Activated CD8-positive, alpha-beta T cell treated with anti-CD3 and anti-CD28 coated beads for 36 hours (primary cell): ENCODE measurements around the gene SF3A2. TPM values are rescaled to one million over a fixed set of nuclear protein-coding genes. Genes with fewer than 3 reads are reported as not detected.

Source experiments
- ATAC-seq: fragments of 200-7000 bp; cut with Tn5 transposase; one replicate; pipeline ENCODE4 v1.10.0; 2021; ENCODE audit warnings: mild to moderate bottlenecking, moderate library complexity
- CTCF ChIA-PET: fragments of 350-600 bp; sonication (Branson Sonifier 250); formaldehyde crosslinking; loops from one replicate; lab custom pipeline; 2021; ENCODE audit warnings: antibody characterized with exemption; lab: Charles Lee
- POLR2A ChIA-PET: fragments of 350-600 bp; sonication (Branson Sonifier 250); formaldehyde crosslinking; loops from one replicate; lab custom pipeline; 2021; ENCODE audit warnings: antibody characterized with exemption; lab: Charles Lee
- DNase-seq: peaks from one replicate; pipeline ENCODE4 v3.0.0-alpha.2; 2020
- H3K27ac Mint-ChIP-seq: one replicate; pipeline ENCODE4 v1.8.0; 2021; ENCODE audit warnings: mild to moderate bottlenecking, mixed read lengths
- H3K27me3 Mint-ChIP-seq: one replicate; pipeline ENCODE4 v1.8.0; 2021; ENCODE audit warnings: mixed read lengths
- H3K36me3 Mint-ChIP-seq: one replicate; pipeline ENCODE4 v1.8.0; 2021; ENCODE audit warnings: low read depth, mixed read lengths
- H3K4me1 Mint-ChIP-seq: one replicate; pipeline ENCODE4 v1.8.0; 2021; ENCODE audit warnings: low read depth, mixed read lengths
- H3K4me3 Mint-ChIP-seq: one replicate; pipeline ENCODE4 v1.8.0; 2021; ENCODE audit warnings: mild to moderate bottlenecking, moderate library complexity, mixed read lengths
- H3K9me3 Mint-ChIP-seq: one replicate; pipeline ENCODE4 v1.8.0; 2021; ENCODE audit warnings: mixed read lengths
- intact Hi-C: fragments of 100-400 bp; cut with micrococcal nuclease; formaldehyde crosslinking; loops from one replicate; pipeline ENCODE4 v1.10.0; 2022
- total RNA-seq, 2 experiments: library from RNA; stranded (reverse); gene quantifications; one replicate each; pipeline ENCODE4 v1.2.3, GENCODE V29; 2021
- TF ChIP-seq, protein P1 (sequence below): fragments of 200-600 bp; IDR thresholded peaks from one replicate; pipeline ENCODE4 v1.8.0; 2022; ENCODE audit warnings: antibody characterized with exemption, mild to moderate bottlenecking

The SF3A2 gene
- total RNA-seq, 2 experiments from 2014 or later, result 157 to 163 TPM

DNA sequence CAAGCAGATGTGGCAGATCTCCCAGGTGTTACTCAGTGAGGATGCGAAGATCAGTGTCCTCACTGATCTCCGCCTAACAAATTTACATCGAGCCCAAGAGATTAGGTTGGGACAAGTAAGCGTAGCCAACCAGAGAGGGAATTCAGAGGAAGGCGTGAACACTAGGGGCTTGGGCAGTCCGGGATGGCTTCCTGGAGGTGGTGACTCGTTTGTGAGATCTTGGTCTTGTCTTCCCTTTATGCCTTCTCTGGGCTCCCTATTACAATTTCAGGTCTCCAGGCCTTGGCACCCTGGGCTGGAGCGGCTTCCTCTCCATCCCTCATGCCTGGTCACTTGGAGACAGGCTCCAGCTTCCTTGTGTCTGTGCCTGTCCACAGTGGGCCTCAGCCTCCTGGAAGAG is 6.2 kb downstream of the SF3A2 start:
- DNase-seq, result no peak
- TF ChIP-seq, protein P1, sequence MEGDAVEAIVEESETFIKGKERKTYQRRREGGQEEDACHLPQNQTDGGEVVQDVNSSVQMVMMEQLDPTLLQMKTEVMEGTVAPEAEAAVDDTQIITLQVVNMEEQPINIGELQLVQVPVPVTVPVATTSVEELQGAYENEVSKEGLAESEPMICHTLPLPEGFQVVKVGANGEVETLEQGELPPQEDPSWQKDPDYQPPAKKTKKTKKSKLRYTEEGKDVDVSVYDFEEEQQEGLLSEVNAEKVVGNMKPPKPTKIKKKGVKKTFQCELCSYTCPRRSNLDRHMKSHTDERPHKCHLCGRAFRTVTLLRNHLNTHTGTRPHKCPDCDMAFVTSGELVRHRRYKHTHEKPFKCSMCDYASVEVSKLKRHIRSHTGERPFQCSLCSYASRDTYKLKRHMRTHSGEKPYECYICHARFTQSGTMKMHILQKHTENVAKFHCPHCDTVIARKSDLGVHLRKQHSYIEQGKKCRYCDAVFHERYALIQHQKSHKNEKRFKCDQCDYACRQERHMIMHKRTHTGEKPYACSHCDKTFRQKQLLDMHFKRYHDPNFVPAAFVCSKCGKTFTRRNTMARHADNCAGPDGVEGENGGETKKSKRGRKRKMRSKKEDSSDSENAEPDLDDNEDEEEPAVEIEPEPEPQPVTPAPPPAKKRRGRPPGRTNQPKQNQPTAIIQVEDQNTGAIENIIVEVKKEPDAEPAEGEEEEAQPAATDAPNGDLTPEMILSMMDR, result no peak
- no peaks in the 10 kb centered on the region for H3K27me3 Mint-ChIP-seq
- peaks cover 46% of the 10 kb centered on the region for H3K4me1 Mint-ChIP-seq
- no peak overlapping the region for H3K4me3 Mint-ChIP-seq
- H3K9me3 Mint-ChIP-seq, result no peaks in the 10 kb centered on the region
- peaks cover 56% of the 10 kb centered on the region for H3K36me3 Mint-ChIP-seq
- H3K27ac Mint-ChIP-seq, result no peak overlapping the region
- CTCF ChIA-PET, result interaction anchor here (0.7 to 1.3 kb wide), 2 partner anchors 16 to 19 kb away, joined by 4 read pairs; no protein-coding TSS in a partner anchor
- no peak for ATAC-seq
- intact Hi-C loops, result no loop called here
- POLR2A ChIA-PET, result interaction anchor here (0.9 to 10.4 kb wide), 3 partner anchors 13 to 142 kb away, joined by 3 to 202 read pairs (median 6); partner anchors contain the start of genes AMH and JSRP1

DNA sequence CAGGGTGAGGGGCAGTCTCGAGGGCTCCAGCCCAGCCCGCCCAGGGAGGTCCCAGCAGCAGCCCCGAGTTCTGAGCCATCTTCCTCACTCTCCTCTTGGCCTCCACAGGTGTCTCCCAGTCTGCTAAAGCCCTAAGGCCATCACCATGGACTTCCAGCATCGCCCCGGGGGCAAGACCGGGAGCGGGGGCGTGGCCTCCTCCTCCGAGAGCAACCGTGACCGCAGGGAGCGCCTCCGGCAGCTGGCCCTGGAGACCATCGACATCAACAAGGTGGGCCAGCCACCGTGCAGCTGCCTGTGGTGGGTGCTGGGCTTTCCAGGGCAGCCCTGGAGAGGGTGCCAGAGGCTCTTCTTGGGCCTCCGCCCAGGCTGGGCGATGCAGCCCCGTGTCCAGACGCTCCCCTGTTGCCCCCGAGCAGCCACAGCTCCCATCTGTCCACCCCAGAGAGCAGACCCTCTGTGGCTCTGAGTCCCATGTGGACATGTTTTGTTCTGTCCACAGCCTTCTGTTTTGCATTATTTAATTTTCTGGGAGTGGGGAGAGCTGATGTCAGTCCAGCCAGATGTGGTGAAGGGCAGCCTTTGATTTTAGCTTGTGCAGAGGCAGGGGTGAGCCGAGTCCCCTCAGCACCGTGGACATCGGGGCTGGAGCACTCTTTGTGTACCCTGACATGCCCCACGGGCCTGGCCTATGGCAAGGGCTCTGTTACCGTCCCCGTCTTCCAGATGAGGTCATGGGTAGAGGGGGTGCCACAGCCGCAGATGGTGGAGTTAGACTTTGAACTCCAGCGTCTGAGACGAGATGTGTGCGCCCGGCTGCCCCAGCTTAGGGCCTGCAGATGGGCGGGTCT is 6.9 kb downstream of the SF3A2 start:
- Mint-ChIP-seq H3K36me3 (peaks cover 49% of the 10 kb centered on the region), H3K9me3 (no peaks in the 10 kb centered on the region), H3K4me3 (no peak overlapping the region), H3K27me3 (no peaks in the 10 kb centered on the region), H3K27ac (no peak overlapping the region), H3K4me1 (peaks cover 39% of the 10 kb centered on the region)
- DNase-seq, result no peak
- TF ChIP-seq, protein P1, result no peak
- ChIA-PET CTCF (interaction anchor here (0.5 to 1.3 kb wide), 2 partner anchors 18 to 80 kb away, joined by 3 to 4 read pairs; no protein-coding TSS in a partner anchor), POLR2A (interaction anchor here (0.9 to 10.4 kb wide), 3 partner anchors 12 to 141 kb away, joined by 3 to 202 read pairs (median 6); partner anchors contain the start of genes AMH and JSRP1)
- ATAC-seq, result no peak
- intact Hi-C loops, result no loop called here

DNA sequence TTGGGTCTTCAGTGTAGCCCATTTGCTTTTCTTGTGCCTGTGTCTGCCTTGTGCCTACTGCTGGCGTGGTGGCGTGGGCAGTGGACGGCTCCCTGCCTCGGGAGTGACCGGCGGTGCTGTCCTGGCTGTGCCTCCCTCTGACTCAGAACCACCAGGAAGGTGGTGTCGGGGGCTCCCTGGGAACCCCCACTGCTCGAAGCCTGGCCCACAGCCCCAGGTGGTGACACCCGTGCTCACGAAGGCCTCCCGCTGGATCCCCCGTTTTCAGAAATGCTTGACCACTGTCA is 7.4 kb downstream of the SF3A2 start:
- Mint-ChIP-seq H3K4me1 (peaks cover 34% of the 10 kb centered on the region), H3K27me3 (no peaks in the 10 kb centered on the region), H3K4me3 (no peak overlapping the region), H3K27ac (no peak overlapping the region), H3K9me3 (no peaks in the 10 kb centered on the region), H3K36me3 (peaks cover 44% of the 10 kb centered on the region)
- no peak for DNase-seq
- ChIA-PET CTCF (no interaction called here), POLR2A (interaction anchor here (1.3 to 10.4 kb wide), 2 partner anchors 12 to 26 kb away, joined by 6 to 202 read pairs; partner anchors contain the start of genes AMH and JSRP1)
- intact Hi-C loops, result no loop called here
- ATAC-seq, result no peak
- TF ChIP-seq, protein P1, result no peak

DNA sequence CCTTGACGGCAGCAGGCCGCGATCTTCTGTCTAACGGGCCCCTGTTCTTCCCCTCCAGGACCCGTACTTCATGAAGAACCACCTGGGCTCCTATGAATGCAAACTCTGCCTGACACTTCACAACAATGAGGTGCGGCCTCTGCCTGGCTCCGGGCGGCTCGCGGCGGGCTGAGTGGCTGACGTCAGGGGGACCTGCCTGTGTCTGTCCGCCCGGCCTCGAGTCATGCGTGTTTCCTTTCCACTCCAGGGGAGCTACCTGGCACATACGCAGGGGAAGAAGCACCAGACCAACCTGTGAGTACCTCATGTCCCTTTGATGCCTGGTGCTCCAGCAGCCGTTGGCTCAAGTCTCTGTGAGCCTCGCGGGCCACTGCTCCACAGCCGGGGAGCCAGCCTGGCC is 7.9 kb downstream of the SF3A2 start:
- no peak overlapping the region for H3K4me3 Mint-ChIP-seq
- no peak for DNase-seq
- no peak overlapping the region for H3K27ac Mint-ChIP-seq
- no peaks in the 10 kb centered on the region for H3K9me3 Mint-ChIP-seq
- intact Hi-C loops, result no loop called here
- POLR2A ChIA-PET, result interaction anchor here (1.9 to 10.4 kb wide), 2 partner anchors 11 to 25 kb away, joined by 6 to 202 read pairs; partner anchors contain the start of genes AMH and JSRP1
- TF ChIP-seq, protein P1, result no peak
- CTCF ChIA-PET, result no interaction called here
- H3K36me3 Mint-ChIP-seq, result peaks cover 40% of the 10 kb centered on the region
- H3K27me3 Mint-ChIP-seq, result no peaks in the 10 kb centered on the region
- no peak for ATAC-seq
- H3K4me1 Mint-ChIP-seq, result peaks cover 31% of the 10 kb centered on the region

DNA sequence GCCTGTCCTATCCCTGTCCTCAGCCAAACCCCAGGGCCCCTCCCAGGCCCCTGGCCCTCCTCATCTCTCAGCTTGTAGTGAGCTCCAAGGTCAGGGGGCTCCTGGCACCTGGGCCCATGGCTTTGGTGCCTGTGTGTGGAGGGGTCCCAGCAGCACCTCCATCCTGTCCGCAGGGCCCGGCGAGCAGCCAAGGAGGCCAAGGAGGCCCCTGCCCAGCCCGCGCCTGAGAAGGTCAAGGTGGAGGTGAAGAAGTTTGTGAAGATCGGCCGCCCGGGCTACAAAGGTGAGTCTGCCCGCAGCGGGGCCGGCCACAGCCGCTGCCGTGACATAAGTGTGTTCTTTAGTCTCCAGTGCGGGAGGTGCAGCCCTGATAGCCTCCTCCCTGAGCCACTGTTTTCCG is 8.6 kb downstream of the SF3A2 start:
- intact Hi-C loops, result no loop called here
- no peak overlapping the region for H3K27ac Mint-ChIP-seq
- TF ChIP-seq, protein P1, result no peak
- no peaks in the 10 kb centered on the region for H3K9me3 Mint-ChIP-seq
- POLR2A ChIA-PET, result interaction anchor here (0.7 to 10.4 kb wide), 5 partner anchors 8 to 25 kb away, joined by 3 to 202 read pairs (median 6); partner anchors contain the start of genes AMH and JSRP1
- H3K4me1 Mint-ChIP-seq, result peaks cover 26% of the 10 kb centered on the region
- DNase-seq (no peak), ATAC-seq (no peak)
- peaks cover 33% of the 10 kb centered on the region for H3K36me3 Mint-ChIP-seq
- H3K27me3 Mint-ChIP-seq, result no peaks in the 10 kb centered on the region
- H3K4me3 Mint-ChIP-seq, result no peak overlapping the region
- CTCF ChIA-PET, result no interaction called here
